Liver (tissue), 9 donors: ENCODE measurements around the gene CFL1. TPM values are rescaled to one million over a fixed set of nuclear protein-coding genes. Genes with fewer than 3 reads are reported as not detected.

Experiments used
- DNase-seq: peaks from one replicate; pipeline ENCODE4 v3.0.0-alpha.2; 2017; ENCODE audit warnings: low spot score
- H3K27ac ChIP-seq, 2 donors: one replicate each; pipeline ENCODE4 v1.7.0; 2013; ENCODE audit warnings: inconsistent platforms in 2 of 2, low read length in 2 of 2, control low read depth in 1 of 2, low read depth in 1 of 2, mild to moderate bottlenecking in 1 of 2
- H3K27me3 ChIP-seq, 4 donors: one replicate each; pipeline versions ENCODE4 v1.6.1 to v1.7.0; 2013; ENCODE audit warnings: low read length in 3 of 4, inconsistent platforms in 1 of 4, mild to moderate bottlenecking in 1 of 4, moderate library complexity in 1 of 4; ENCODE audit not compliant: control insufficient read depth in 4 of 4, insufficient read depth in 4 of 4
- H3K36me3 ChIP-seq, 4 donors: one replicate each; pipeline versions ENCODE4 v1.6.1 to v1.7.0; 2013; ENCODE audit warnings: low read length in 3 of 4, mild to moderate bottlenecking in 3 of 4, low read depth in 1 of 4, moderate library complexity in 1 of 4; ENCODE audit not compliant: control insufficient read depth in 4 of 4, insufficient read depth in 3 of 4
- H3K4me1 ChIP-seq, 4 donors: one replicate each; pipeline versions ENCODE4 v1.6.1 to v1.7.0; 2013; ENCODE audit warnings: low read length in 3 of 4, mild to moderate bottlenecking in 3 of 4, moderate library complexity in 1 of 4; ENCODE audit not compliant: control insufficient read depth in 4 of 4, insufficient read depth in 4 of 4
- H3K4me3 ChIP-seq, 3 donors: one replicate each; pipeline versions ENCODE4 v1.6.1 to v1.7.0; 2013; ENCODE audit warnings: low read length in 3 of 3, control low read depth in 1 of 3, low read depth in 1 of 3, mild to moderate bottlenecking in 1 of 3
- H3K9ac ChIP-seq, 2 donors: one replicate each; pipeline ENCODE4 v1.7.0; 2013; ENCODE audit warnings: low read length in 2 of 2, mild to moderate bottlenecking in 2 of 2, moderate library complexity in 2 of 2, control low read depth in 1 of 2, low read depth in 1 of 2
- H3K9me3 ChIP-seq, 4 donors: one replicate each; pipeline versions ENCODE4 v1.6.1 to v1.7.0; 2013; ENCODE audit warnings: low read length in 3 of 4; ENCODE audit not compliant: control insufficient read depth in 4 of 4
- ATF3 ChIP-seq: IDR thresholded peaks from 2 replicates; pipeline ENCODE4 v1.6.1; 2016; ENCODE audit warnings: antibody characterized with exemption
- CTCF ChIP-seq: fragments of 150-350 bp; IDR thresholded peaks from 2 replicates; pipeline ENCODE4 v1.5.1; 2017; ENCODE audit warnings: improper control_type of control experiment, low read depth, low read length; ENCODE audit not compliant: missing input control
- EGR1 ChIP-seq, 2 donors: IDR thresholded peaks; 2 replicates each; pipeline ENCODE4 v1.6.1; 2016 to 2018; ENCODE audit warnings: antibody characterized with exemption in 2 of 2, low read depth in 2 of 2
- FOXA1 ChIP-seq: IDR thresholded peaks from 2 replicates; pipeline ENCODE4 v1.6.1; 2016; ENCODE audit warnings: antibody characterized with exemption
- FOXA2 ChIP-seq: IDR thresholded peaks from 2 replicates; pipeline ENCODE4 v1.6.1; 2016; ENCODE audit warnings: antibody characterized with exemption
- GABPA ChIP-seq, 2 donors: IDR thresholded peaks in 1 of 2; conservative IDR thresholded peaks in 1 of 2; 2 replicates each; pipeline ENCODE4 v1.6.1; 2016; ENCODE audit warnings: antibody characterized with exemption in 2 of 2, mild to moderate bottlenecking in 1 of 2, moderate library complexity in 1 of 2
- HNF4A ChIP-seq, 2 donors: conservative IDR thresholded peaks; 2 replicates each; pipeline ENCODE4 v1.6.1; 2016; ENCODE audit warnings: antibody characterized with exemption in 2 of 2, mild to moderate bottlenecking in 2 of 2
- HNF4G ChIP-seq: IDR thresholded peaks from 2 replicates; pipeline ENCODE4 v1.6.1; 2016; ENCODE audit warnings: antibody characterized with exemption
- JUND ChIP-seq, 2 donors: IDR thresholded peaks; 2 replicates each; pipeline ENCODE4 v1.6.1; 2016; ENCODE audit warnings: antibody characterized with exemption in 2 of 2
- MAX ChIP-seq: IDR thresholded peaks from 2 replicates; pipeline ENCODE4 v1.6.1; 2016; ENCODE audit warnings: antibody characterized with exemption
- NR2F2 ChIP-seq: IDR thresholded peaks from 2 replicates; pipeline ENCODE4 v1.6.1; 2016; ENCODE audit warnings: antibody characterized with exemption
- RAD21 ChIP-seq, 2 donors: IDR thresholded peaks; 2 replicates each; pipeline ENCODE4 v1.6.1; 2016; ENCODE audit warnings: antibody characterized with exemption in 2 of 2, mild to moderate bottlenecking in 2 of 2
- REST ChIP-seq: IDR thresholded peaks from 2 replicates; pipeline ENCODE4 v1.6.1; 2016; ENCODE audit warnings: antibody characterized with exemption, mild to moderate bottlenecking
- RXRA ChIP-seq, 2 donors: IDR thresholded peaks; 2 replicates each; pipeline ENCODE4 v1.6.1; 2017 to 2018; ENCODE audit warnings: antibody characterized with exemption in 2 of 2, mild to moderate bottlenecking in 1 of 2
- SP1 ChIP-seq: IDR thresholded peaks from 2 replicates; pipeline ENCODE4 v1.6.1; 2018; ENCODE audit warnings: antibody characterized with exemption, mild to moderate bottlenecking
- TAF1 ChIP-seq: conservative IDR thresholded peaks from 2 replicates; pipeline ENCODE4 v1.6.1; 2016; ENCODE audit warnings: antibody characterized with exemption, mild to moderate bottlenecking
- YY1 ChIP-seq: IDR thresholded peaks from 2 replicates; pipeline ENCODE4 v1.6.1; 2016; ENCODE audit warnings: antibody characterized with exemption, mild to moderate bottlenecking
- ZBTB33 ChIP-seq: IDR thresholded peaks from 2 replicates; pipeline ENCODE4 v1.6.1; 2016; ENCODE audit warnings: antibody characterized with exemption
- WGBS: extraction: QIAGEN DNeasy Blood & Tissue Kit; methylation state at CpG from one replicate; pipeline ENCODE4 v1.1.7; 2013; 5-methylcytosine and 5-hydroxymethylcytosine counted together
- polyA plus RNA-seq, 2 donors: library from polyadenylated mRNA; stranded (reverse) in 1 of 2; unstranded in 1 of 2; fragments of 200-250 nt in 1 of 2; fragments of >200 nt in 1 of 2; fragmentation: Nextera tagmentation in 1 of 2; extraction: Ambion mirVana in 1 of 2; gene quantifications; one replicate each; pipeline versions ENCODE4 v1.2.1 to v1.2.3, GENCODE V29; 2013 to 2015
- total RNA-seq, 2 donors: library from RNA; depleted of rRNA; stranded (reverse); fragments of >200 nt; gene quantifications; one replicate each; pipeline ENCODE4 v1.2.3, GENCODE V29; 2014
- donor health status: healthy.
- donor health status: healthy.
- donor health status: healthy.
- donor health status: healthy.
- donor health status: healthy.

The CFL1 gene
- total and polyA plus RNA-seq, 4 donors: 184 to 498 (median 282) TPM

- peaks cover 11 to 32% (median 23%) of the 10 kb centered on the region in 4 donors for H3K36me3 ChIP-seq
- DNase-seq: no peak
- H3K9ac ChIP-seq: peak overlapping the region; percentile 9 to 92
- no peaks in the 10 kb centered on the region for H3K27me3 ChIP-seq
- H3K4me3 ChIP-seq: peak overlapping the region; percentile 12 to 84 (median 59)
- WGBS: 7% methylated on average over 16 of the region's 16 CpGs
- H3K9me3 ChIP-seq: no peaks in the 10 kb centered on the region
- TF ChIP-seq GABPA (IDR thresholded peaks at IDR 0.05 in 1 of 2, conservative IDR thresholded peaks at IDR 0.05 in 1 of 2) (no peak), JUND (IDR thresholded peaks at IDR 0.05) (no peak), FOXA2 (no peak), YY1 (no peak), TAF1 (peak; percentile 66), NR2F2 (no peak), RAD21 (IDR thresholded peaks at IDR 0.05) (no peak), EGR1 (IDR thresholded peaks at IDR 0.05; ENCODE audit: low read depth in 2 of 2) (no peak), RXRA (IDR thresholded peaks at IDR 0.05) (no peak)
- H3K4me1 ChIP-seq: peaks cover 10 to 48% (median 32%) of the 10 kb centered on the region in 4 donors
- H3K27ac ChIP-seq: peak overlapping the region; percentile 81 to 96
These were observed 1.9 kb upstream of the CFL1 start for GRCh38 chr11:65859812-65860277.

GRCh38 chr11:65859095-65859811, 1.3 kb upstream of the CFL1 start:
- under 1% methylated on average over 46 of the region's 46 CpGs for WGBS
- peak overlapping the region; percentile 81 to 96 for H3K27ac ChIP-seq
- TF ChIP-seq MAX (peak; percentile 12), RXRA (IDR thresholded peaks at IDR 0.05) (no peak), HNF4A (conservative IDR thresholded peaks at IDR 0.05) (no peak), ATF3 (peak; percentile 1), ZBTB33 (no peak), FOXA2 (no peak), JUND (IDR thresholded peaks at IDR 0.05) (no peak), NR2F2 (no peak), FOXA1 (no peak), HNF4G (no peak), YY1 (peak; percentile 53), GABPA (IDR thresholded peaks at IDR 0.05 in 1 of 2, conservative IDR thresholded peaks at IDR 0.05 in 1 of 2) (peak in 1 of 2 donors; percentile 19), EGR1 (IDR thresholded peaks at IDR 0.05; ENCODE audit: low read depth in 2 of 2) (peak; percentile 74 to 75), RAD21 (IDR thresholded peaks at IDR 0.05) (no peak), TAF1 (peak; percentile 77), SP1 (peak; percentile 63), REST (peak; percentile 82), CTCF (no peak)
- peak overlapping the region; percentile 12 to 84 (median 59) for H3K4me3 ChIP-seq
- DNase-seq: peak; percentile 95
- H3K36me3 ChIP-seq: peaks cover 11 to 32% (median 23%) of the 10 kb centered on the region in 4 donors
- peaks cover 10 to 48% (median 32%) of the 10 kb centered on the region in 4 donors for H3K4me1 ChIP-seq
- H3K27me3 ChIP-seq: no peaks in the 10 kb centered on the region
- H3K9me3 ChIP-seq: no peaks in the 10 kb centered on the region
- H3K9ac ChIP-seq: peak overlapping the region; percentile 9 to 92
